AG20443 (cell line): ENCODE measurements around the gene MRGPRG.

Experiments
- DNase-seq: peaks from one replicate; pipeline ENCODE4 v3.0.0; 2012; ENCODE audit warnings: low spot score, mixed read lengths

Gene MRGPRG

GRCh38 chr11:3207526-3208189 lies 11.0 kb downstream of the MRGPRG start:
- DNase-seq = no peak

- DNase-seq = no peak
Measured at GRCh38 chr11:3206922-3207204, 11.8 kb downstream of the MRGPRG start.

GRCh38 chr11:3206156-3206921 lies 12.3 kb downstream of the MRGPRG start:
- no peak for DNase-seq

GRCh38 chr11:3205261-3206155 lies 13.1 kb downstream of the MRGPRG start:
- DNase-seq = no peak

GRCh38 chr11:3204141-3205015 lies 14.2 kb downstream of the MRGPRG start:
- DNase-seq = no peak

GRCh38 chr11:3203221-3204043 lies 15.2 kb downstream of the MRGPRG start:
- DNase-seq = no peak

GRCh38 chr11:3202759-3203158 lies 15.9 kb downstream of the MRGPRG start:
- DNase-seq = no peak

GRCh38 chr11:3202305-3202704 lies 16.3 kb downstream of the MRGPRG start:
- no peak for DNase-seq

- DNase-seq = no peak
Measured at GRCh38 chr11:3201677-3202181, 16.9 kb downstream of the MRGPRG start.

GRCh38 chr11:3201112-3201581 lies 17.5 kb downstream of the MRGPRG start:
- DNase-seq = no peak

GRCh38 chr11:3200388-3201111 lies 18.1 kb downstream of the MRGPRG start:
- no peak for DNase-seq

- DNase-seq = no peak
Measured at GRCh38 chr11:3199537-3200295, 18.9 kb downstream of the MRGPRG start.

- DNase-seq = no peak
Measured at GRCh38 chr11:3198815-3199214, 19.8 kb downstream of the MRGPRG start.

- DNase-seq = no peak
Measured at GRCh38 chr11:3197878-3198528, 20.6 kb downstream of the MRGPRG start.

- no peak for DNase-seq
Measured at GRCh38 chr11:3197044-3197695, 21.4 kb downstream of the MRGPRG start.

GRCh38 chr11:3196161-3197043 lies 22.2 kb downstream of the MRGPRG start:
- DNase-seq = no peak
